HG03439 (cell line): ENCODE measurements around the gene ELOA.
A peak's percentile ranks its signal among the peaks of the same experiment; 100 is the strongest.

Source experiments
- ATAC-seq: cut with Tn5 transposase; IDR thresholded peaks from one replicate; pipeline ENCODE4 v1.9.1; 2021; ENCODE audit warnings: mild to moderate bottlenecking, moderate library complexity; ENCODE audit not compliant: unreplicated experiment

ELOA gene, protein sequence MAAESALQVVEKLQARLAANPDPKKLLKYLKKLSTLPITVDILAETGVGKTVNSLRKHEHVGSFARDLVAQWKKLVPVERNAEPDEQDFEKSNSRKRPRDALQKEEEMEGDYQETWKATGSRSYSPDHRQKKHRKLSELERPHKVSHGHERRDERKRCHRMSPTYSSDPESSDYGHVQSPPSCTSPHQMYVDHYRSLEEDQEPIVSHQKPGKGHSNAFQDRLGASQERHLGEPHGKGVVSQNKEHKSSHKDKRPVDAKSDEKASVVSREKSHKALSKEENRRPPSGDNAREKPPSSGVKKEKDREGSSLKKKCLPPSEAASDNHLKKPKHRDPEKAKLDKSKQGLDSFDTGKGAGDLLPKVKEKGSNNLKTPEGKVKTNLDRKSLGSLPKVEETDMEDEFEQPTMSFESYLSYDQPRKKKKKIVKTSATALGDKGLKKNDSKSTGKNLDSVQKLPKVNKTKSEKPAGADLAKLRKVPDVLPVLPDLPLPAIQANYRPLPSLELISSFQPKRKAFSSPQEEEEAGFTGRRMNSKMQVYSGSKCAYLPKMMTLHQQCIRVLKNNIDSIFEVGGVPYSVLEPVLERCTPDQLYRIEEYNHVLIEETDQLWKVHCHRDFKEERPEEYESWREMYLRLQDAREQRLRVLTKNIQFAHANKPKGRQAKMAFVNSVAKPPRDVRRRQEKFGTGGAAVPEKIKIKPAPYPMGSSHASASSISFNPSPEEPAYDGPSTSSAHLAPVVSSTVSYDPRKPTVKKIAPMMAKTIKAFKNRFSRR

DNA sequence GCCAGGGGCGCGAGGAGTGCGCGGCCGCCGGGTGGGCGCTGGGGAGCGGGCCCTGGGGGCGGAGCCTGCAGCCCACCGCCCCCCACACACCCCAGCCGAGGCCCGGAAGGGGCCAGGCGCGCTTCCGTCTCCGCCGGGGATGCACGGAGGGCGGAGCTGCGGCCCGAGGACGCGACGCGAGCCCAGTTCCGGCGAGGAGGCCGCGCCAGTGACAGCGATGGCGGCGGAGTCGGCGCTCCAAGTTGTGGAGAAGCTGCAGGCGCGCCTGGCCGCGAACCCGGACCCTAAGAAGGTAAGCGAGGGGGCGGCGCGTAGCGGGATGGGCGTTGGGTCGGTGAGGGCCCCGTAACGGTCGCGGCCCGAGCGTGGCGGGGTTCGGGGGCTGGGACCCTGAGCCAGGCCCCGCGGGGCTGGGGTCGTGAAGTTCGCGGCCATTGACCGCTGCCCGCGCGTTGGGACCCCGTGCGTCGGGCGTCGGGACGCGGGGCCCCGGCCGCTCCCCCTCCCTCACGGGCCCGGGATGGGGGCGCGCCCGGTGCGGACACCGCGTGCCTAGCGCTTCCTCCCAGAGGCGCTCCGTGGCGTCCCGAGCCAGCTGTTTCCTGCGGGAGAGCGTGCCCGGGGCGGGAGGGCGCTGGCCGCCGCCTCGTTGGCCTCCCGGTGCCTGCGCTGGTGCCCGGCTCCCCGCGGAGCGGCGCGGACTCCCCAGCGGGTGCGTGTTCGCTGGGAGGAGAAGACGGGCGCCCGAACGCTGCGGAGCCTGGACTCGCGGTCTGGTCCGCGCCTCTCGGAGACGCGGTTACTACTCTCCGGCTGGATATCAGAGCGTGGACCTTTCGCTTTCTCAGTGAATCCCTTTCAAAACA lies at the start of gene ELOA:
TSS of gene ELOA (plus strand) at position 185 of the 866 bp plus-strand sequence. CDS start at position 218, 33 bp downstream.
- peak; percentile 77 for ATAC-seq

DNA sequence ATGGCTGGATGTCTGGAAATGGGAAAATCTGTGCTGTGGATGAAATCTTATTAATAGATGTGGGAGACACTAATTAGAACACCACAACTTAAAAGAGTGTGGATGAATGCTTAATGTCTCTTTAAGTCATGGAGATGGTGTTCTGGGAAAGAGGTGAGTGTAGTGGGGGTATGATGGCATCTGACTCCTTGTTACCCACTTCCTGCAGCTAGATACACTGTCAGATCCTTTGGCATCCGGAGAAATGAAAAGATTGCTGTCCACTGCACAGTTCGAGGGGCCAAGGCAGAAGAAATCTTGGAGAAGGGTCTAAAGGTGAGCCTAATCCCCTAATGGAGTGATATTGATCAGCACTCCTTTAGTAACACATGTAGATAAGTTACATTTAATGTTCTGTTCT lies 49.7 kb upstream of the ELOA start:
- no peak for ATAC-seq

DNA sequence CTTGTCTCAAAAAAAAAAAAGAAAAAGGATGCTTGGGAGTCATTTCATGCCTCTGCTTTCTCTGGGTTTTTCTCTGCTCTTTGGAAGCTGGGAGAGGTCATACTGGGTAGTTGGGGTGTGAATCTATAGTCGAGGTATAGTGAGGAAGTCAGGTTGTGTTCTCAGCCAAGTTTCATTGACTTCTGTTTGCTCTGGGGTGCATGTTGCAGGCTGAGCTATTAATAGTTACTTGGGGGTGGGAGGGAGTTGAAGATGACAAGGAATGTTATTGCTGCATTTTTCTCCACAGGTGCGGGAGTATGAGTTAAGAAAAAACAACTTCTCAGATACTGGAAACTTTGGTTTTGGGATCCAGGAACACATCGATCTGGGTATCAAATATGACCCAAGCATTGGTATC lies 48.9 kb upstream of the ELOA start:
- no peak for ATAC-seq

DNA sequence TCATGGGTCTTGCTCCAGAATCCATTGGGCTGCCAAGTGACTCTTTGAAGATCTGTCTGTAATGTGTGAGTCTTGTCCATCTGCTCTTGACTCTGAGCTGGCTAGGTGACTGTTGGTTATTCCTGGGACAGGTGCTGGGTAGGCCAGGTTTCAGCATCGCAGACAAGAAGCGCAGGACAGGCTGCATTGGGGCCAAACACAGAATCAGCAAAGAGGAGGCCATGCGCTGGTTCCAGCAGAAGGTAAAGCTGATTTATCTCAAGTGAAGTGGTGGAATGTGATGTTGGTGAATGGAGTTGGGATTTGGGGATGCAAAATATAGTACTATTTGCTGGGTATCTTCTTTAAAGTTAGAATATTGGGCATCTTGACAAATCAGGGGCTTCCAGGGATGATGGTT lies 47.6 kb upstream of the ELOA start:
- ATAC-seq: no peak

DNA sequence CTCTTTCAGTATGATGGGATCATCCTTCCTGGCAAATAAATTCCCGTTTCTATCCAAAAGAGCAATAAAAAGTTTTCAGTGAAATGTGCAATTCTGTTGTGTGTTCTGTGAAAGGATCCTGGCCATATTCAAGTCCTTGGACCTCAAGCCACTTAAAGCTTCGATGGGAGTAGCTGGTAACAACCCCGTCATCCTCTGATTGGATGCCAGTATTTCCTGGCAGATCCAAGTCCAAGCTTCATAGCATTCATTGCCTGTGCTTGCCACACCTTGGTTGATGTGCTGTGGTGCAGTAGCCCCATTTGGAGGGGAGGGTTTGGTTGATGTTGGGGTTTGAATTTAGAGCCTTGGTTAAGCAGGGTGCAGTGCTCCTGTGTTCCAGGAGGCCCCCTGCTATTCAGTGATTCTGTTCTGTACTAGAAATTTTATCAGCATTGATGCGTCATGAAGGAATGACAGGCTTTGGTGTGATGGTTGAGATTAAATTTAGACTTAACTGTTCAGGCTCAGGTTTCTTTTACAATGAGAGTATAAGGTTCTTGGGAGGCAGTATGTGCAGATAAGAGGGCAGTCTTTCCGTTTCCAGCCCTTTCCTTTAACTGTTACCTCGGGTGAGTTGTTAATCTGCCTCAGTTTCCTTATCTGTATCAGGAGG lies 46.8 kb upstream of the ELOA start:
- ATAC-seq: no peak

DNA sequence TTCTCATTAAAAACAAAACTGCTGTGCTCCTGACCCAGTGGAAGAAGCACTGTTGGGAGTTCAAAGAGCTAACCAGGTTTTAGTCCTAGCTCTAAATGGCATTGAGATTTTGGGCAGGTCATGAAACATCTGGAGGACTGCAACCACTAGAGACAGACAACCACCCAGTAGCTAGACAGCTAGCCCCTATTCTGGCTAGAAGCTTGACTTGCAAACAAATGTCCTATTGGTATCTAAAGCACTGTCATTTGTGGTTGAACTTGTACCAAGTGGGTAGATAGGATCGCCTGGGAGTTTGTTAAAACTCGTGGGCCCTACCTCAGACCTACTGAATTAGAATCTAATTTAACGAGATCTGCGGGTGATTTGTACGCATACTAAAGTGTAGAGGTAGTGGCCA lies 44.8 kb upstream of the ELOA start:
- no peak for ATAC-seq

DNA sequence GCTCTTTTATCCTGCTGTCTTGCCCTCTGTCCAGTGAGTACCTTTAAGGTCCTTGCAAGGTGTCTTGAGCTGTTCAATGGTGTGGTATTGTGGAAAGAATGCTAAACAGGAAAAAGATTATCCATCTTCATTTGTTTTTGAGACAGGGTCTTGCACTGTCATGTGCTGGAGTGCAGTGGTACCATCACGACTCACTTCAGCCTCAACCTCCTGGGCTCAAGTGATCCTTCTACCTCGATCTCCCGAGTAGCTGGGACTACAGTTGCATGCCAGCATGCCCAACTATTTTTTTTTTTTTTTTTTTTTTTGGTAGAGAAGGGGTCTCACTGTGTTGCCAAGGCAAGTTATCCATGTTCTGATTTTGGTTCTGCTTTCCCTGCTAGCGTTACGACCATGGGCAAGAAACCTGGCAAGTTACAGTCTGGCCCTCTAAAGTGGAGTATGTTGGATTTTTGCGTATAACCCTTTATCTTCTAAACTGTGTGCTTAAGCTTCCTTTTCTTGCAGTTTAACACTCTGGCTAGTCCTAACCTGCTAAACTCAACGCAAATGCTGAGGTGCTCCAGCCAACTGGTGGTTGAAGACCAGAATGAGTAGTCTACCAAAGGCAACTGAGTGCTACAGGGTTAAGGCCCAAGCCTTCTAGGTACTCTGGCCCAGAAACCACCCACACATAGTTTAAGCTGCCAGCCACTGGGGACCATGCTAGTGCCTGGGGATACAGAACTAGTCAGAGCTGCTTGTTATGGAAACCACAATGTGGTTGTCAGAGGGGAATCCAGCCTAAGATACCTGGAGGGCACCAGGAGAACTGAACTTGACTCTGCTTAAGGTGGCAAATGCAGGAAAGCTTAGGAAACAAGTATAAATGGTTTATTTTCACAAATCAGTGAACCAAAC lies 43.7 kb upstream of the ELOA start:
- no peak for ATAC-seq

DNA sequence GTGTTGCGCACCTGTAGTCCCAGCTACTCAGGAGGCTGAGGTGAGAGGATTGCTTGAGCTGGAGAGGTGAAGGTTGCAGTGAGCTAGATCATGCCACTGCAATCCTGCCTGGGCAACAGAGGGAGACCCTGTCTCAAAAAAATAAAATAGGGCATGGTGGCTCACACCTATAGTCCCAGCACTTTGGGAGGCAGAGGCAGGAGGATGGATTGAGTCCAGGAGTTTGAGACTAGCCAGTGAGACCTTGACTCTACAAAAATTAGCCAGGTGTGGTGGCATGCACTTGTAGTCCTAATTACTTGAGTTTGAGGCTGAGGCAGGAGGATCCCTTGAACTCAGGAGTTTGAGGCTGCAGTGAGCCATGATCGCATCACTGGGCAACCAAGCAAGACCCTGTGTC lies 42.0 kb upstream of the ELOA start:
- ATAC-seq: no peak

DNA sequence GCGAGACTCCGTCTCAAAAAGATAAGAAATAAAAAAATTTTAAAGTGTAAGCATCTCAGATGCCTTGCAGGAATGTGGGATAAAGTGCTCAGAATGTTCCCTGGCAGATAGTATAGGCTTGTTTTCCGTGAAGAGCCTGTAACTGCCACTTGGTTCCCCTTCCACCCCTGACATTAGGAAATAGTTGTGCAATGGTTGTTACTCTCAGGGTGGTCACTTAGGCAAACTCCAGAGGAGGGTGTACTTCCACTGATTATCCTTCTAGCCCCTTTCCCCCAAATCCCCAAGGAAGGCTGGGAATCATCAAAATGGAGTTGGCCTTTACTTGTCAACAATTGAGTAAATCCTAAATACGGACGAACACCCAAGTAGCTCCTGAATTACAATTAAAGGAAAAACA lies 41.3 kb upstream of the ELOA start:
- no peak for ATAC-seq

DNA sequence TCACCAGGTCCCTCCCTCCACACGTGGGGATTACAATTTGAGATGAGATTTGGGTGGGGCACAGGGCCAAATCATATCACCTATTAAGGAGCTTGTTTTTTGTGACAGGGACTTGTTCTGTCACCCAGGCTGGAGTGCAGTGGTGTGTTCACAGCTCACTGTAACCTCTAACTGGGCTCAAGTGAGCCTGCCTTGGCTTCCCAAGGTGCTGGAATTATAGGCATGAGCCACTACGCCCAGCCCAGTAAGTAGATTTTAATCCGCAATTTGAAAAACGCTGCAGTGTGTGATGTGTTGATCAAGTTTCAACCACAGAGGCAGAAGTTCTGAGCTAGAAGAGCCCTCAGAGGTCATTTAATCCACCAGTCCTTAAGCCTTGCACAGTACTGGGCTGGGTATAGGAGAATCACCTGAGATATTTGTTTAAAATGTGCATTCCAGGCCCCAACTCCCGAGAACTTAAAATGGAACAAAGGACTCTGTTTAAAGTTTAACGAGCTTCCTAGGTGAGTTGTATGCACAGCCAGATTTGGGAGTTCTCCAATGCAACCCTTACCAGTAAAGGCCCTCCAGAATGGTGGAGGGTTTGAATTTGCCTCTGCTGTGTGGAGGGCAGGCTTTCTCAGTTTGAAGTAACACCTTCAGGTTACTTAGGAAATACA lies 38.3 kb upstream of the ELOA start:
- ATAC-seq: no peak

DNA sequence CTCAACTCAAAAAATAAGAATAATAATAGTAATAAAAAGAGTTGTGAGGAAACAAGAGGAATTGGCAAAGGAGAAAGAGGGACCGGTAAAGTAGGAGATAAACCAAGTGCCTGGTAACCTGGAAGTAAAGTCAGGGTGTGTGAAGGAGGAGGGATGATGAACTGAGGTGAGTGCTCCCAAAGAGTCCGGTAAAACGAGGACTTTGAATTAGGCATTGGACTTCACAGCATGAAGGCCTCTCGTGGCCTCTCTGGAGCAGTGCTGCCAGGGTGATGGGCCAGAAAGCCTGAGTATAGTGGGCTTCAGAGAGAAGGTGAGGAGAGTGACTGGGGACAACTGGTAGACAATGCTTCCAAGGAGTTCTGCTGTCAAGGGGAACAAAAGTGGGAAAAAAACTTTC lies 34.0 kb upstream of the ELOA start:
- ATAC-seq: no peak

DNA sequence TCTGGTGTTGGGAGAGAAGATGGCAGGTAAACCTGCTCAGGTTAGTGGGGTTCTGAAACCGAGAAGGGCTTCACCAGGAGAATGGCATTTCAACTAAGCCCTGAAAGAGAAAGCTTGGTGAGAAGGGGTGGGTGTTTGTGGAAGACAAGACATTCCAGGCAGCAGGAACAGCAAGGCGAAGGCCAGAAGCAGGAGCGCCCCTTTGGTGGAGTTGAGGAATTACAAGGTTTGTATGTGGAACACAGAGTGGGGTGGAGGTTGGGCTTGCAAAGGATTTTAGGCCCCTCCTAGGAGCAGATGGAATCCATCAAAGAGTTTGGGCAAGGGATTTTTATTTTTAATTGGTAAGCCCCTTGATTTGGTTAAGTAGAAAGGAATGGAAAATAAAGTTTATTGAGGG lies 24.8 kb upstream of the ELOA start:
- ATAC-seq: no peak

DNA sequence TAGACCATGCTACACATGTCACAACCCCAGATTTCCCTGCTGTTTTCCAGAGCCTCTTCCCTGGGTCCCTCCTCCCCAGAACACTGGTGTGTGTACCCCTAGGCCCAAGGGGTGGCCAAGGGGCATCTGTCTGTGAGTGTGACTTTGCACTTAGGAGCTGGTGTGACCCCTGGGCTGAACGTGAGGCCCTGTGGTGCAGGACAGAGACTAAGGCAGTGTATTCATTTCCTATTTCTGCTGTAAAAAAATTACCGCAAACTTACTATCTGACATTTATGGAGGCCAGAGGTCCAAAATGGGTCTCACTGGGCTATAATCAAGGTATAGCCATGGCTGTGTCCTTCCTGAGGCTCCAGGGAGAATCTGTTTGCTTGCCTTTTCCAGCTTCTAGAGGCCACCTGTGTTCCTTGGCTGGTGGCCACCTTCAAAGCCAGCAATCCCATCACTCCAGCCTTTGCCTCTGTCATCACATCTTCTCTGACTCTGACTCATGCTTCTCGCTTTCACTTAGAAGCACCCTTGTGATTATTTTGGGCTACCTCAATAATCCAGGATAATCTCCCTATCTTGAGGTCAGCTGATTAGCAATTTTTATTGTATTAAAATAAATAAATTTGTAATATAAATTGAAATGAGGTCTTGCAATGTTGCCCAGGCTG lies 24.0 kb upstream of the ELOA start:
- no peak for ATAC-seq

DNA sequence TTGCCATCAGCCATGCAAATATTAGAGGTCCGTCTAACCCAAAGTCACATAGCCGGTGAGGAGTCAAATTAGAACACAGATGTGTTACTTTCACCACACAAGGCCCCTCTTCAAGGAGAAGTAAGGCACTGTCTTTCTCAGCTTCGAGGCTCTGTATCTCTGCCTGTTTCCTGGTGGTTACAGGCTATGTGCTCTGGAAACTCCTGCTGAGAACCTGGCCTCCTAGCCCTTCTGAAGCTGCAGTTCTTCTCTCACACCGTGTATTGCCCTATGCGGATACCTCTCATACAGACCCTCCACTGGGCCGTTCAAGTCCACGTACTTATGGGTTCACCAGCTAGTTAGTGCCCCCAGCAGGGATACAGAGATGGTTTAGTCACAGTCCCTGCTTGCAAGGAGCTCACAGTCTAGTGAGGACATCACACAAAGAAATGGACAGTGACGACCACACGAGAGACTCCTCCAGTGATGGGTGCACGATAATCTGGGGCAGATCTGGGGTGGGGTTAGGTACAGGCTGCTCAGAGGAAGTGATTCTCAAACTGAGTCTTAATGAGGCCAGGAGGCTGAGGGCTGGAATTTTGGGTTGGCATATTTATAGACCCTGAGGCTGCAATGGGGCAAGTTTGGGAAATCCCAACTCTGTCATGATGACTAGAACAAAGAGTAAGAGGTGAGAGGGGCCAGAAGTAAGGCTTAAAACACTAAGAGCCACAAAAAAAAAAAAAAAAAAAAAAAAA lies 22.8 kb upstream of the ELOA start:
- peak; percentile 45 for ATAC-seq

DNA sequence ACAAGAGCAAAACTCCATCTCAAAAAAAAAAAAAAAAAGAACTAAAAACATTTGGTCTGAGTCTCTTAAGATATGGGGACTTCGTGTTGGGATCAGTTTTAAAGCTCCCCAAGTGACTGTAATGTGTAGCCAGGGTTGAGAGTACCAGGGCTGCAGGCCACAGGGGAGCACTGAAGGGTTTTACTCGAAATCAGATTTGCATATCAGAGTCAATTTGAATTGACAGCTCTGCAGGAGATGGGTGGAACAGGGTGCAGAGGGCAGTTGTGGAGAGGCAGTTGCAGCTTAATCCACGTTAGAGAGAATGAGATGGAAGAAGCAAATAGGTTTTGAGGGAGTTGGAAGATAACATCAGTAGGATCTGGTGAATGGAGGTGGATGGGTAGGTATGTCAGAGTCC lies 20.6 kb upstream of the ELOA start:
- no peak for ATAC-seq

DNA sequence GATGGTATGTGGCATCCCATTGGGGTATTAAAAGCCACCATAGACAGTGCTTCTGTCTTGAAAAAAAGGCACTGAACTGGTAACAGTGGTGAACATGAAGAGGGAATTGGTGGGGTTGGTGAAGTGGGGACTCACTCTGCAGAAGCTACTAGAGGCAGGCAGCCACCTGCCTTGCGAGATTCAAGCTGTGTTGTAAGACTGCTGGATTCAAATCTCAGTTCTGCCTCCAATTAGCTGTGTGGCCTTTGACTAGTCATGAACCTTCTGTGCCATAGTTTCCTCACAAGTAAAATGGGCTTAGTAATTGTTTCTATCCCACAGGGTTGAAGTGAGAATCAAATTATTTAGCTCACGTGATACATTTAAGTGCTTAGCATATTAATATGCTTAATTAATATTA lies 16.6 kb upstream of the ELOA start:
- ATAC-seq: no peak

DNA sequence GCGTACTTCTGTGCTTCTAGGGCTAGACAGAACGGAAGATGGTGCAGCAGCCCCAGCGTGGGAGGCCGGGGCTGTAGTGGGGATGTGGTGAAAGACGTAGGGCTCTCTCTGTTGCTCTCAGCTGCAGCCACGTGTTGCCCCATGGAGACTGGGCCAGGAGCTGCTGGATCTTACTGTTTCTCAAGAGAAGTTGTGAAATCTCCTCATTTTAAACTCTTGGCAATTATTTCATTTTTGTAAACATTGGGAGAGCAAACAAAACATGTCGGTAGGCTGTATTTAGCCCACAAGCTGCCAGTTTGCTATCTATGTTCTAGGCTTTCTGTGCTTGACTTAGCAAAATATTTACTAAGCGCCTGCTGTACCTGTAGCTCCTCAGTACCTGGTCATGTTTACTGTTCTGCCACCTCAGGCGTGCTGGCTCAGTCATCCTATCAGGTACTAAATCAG lies 15.9 kb upstream of the ELOA start:
- no peak for ATAC-seq
